Esophagus muscularis mucosa (tissue), 4 donors: Measurements from ENCODE around the gene DEPDC5. TPM values are rescaled to one million over a fixed set of nuclear protein-coding genes. Genes with fewer than 3 reads are reported as not detected.

Experiments
- DNase-seq: peaks from one replicate; pipeline ENCODE4 v3.0.0-alpha.2; 2017; ENCODE audit errors: extremely low spot score
- H3K27ac ChIP-seq, 4 donors: fragments of 200-600 bp; sonication (generic); replicated peaks in 1 of 4; 1 replicate in 3 of 4; 2 replicates in 1 of 4; pipeline ENCODE4 v1.5.1; 2016 to 2019; ENCODE audit warnings: mild to moderate bottlenecking in 1 of 4
- H3K27me3 ChIP-seq, 4 donors: fragments of 200-600 bp; sonication (generic); one replicate each; pipeline versions ENCODE4 v1.5.1 to v1.6.0; 2016 to 2019
- H3K36me3 ChIP-seq, 4 donors: fragments of 200-600 bp; sonication (generic); one replicate each; pipeline ENCODE4 v1.5.1; 2016 to 2019
- H3K4me1 ChIP-seq, 4 donors: fragments of 200-600 bp; sonication (generic); one replicate each; pipeline ENCODE4 v1.5.1; 2016 to 2019
- H3K4me3 ChIP-seq, 4 donors: fragments of 200-600 bp; sonication (generic); 1 replicate in 2 of 4; 2 replicates in 2 of 4; pipeline ENCODE4 v1.5.1; 2016 to 2019; ENCODE audit warnings: mild to moderate bottlenecking in 4 of 4, moderate library complexity in 1 of 4
- H3K9me3 ChIP-seq, 4 donors: fragments of 200-600 bp; sonication (generic); 1 replicate in 3 of 4; 2 replicates in 1 of 4; pipeline ENCODE4 v1.5.1; 2016 to 2019
- EP300 ChIP-seq: sonication (generic); formaldehyde crosslinking; IDR thresholded peaks from one replicate; pipeline ENCODE4 v1.6.1; 2017; ENCODE audit warnings: antibody characterized with exemption
- POLR2A ChIP-seq: fragments of 450-650 bp; IDR thresholded peaks from one replicate; pipeline ENCODE4 v1.6.1; 2017; ENCODE audit warnings: antibody characterized with exemption, moderate library complexity, mild to moderate bottlenecking, low read depth
- POLR2AphosphoS5 ChIP-seq, 2 donors: sonication (generic); formaldehyde crosslinking; IDR thresholded peaks; one replicate each; pipeline ENCODE4 v1.6.1; 2017; ENCODE audit warnings: antibody characterized with exemption in 2 of 2
- WGBS: methylation state at CpG from one replicate; pipeline ENCODE4 v1.1.5; 2018; 5-methylcytosine and 5-hydroxymethylcytosine counted together
- intact Hi-C: fragments of 100-400 bp; cut with DNase I; formaldehyde crosslinking; loops from one replicate; pipeline ENCODE4 v1.15.1; 2023
- total RNA-seq, 4 donors: library from RNA; depleted of rRNA; stranded (reverse); fragments of >200 nt; gene quantifications; one replicate each; pipeline versions ENCODE4 v1.1.0 to v1.2.1, GENCODE V29; 2016
- TF ChIP-seq, protein P1 (sequence below), 3 experiments: fragments of 200-600 bp in 2 of 3; fragments of 450-650 bp in 1 of 3; sonication (generic) in 2 of 3; IDR thresholded peaks; one replicate each; pipeline ENCODE4 v1.5.1; 2017 to 2019; ENCODE audit warnings: antibody characterized with exemption in 3 of 3, mild to moderate bottlenecking in 2 of 3, moderate library complexity in 1 of 3

The DEPDC5 gene
- total RNA-seq, 4 donors from 2014 or later: 7.3 to 15.8 (median 12.6) TPM

DNA sequence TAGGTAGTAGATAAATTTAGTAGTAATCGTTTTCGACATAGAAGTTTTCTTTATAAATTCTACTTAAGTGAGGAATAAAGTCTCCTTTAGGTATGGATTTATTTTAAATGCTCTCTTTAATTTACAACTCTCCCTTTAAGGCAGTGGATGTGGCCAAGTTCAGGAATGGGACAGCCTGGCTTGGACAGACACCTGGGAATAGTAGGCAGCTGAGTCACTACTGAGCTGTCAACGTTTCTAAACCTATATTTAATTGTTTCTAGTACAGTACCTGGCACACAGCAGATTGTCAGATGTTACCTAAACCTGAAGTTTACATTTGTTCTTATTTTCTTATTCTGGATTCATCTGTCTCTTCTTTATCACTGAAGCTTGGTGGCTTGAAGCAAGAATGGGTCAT, 85.1 kb downstream of the DEPDC5 start:
- Histone ChIP-seq H3K4me3 (no peak overlapping the region), H3K4me1 (peaks cover 0 to 10% (median 10%) of the 10 kb centered on the region in 4 donors), H3K9me3 (no peaks in the 10 kb centered on the region), H3K27me3 (no peaks in the 10 kb centered on the region), H3K36me3 (peaks cover 5 to 89% (median 79%) of the 10 kb centered on the region in 4 donors), H3K27ac (no peak overlapping the region)
- DNase-seq: no peak
- WGBS: 75% methylated on average over 3 of the region's 3 CpGs
- TF ChIP-seq, protein P1, sequence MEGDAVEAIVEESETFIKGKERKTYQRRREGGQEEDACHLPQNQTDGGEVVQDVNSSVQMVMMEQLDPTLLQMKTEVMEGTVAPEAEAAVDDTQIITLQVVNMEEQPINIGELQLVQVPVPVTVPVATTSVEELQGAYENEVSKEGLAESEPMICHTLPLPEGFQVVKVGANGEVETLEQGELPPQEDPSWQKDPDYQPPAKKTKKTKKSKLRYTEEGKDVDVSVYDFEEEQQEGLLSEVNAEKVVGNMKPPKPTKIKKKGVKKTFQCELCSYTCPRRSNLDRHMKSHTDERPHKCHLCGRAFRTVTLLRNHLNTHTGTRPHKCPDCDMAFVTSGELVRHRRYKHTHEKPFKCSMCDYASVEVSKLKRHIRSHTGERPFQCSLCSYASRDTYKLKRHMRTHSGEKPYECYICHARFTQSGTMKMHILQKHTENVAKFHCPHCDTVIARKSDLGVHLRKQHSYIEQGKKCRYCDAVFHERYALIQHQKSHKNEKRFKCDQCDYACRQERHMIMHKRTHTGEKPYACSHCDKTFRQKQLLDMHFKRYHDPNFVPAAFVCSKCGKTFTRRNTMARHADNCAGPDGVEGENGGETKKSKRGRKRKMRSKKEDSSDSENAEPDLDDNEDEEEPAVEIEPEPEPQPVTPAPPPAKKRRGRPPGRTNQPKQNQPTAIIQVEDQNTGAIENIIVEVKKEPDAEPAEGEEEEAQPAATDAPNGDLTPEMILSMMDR (IDR thresholded peaks at IDR 0.05): no peak
- no peak for TF ChIP-seq POLR2AphosphoS5 (IDR thresholded peaks at IDR 0.05)
- no peak for TF ChIP-seq POLR2A
- no peak for TF ChIP-seq EP300
- intact Hi-C loops: no loop called here

DNA sequence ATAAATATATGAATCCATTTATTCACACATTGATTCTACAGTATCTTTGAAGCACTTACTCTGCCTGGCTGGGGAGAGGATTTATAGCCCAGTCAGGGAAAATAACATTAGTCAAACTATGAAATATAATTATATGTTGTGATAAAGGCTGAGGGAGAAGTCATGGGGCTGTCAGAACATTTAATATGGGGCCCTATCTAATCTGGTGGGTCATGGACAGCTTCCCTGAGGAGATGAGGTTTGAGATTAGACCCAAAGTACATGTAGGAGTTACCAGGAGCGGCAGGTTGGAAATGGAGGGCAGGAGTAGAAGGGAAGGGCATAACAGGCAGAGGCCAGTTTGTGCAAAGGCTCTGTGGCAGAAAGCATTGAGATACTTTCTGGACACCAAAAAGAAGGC, 86.2 kb downstream of the DEPDC5 start:
- Histone ChIP-seq H3K27ac (no peak overlapping the region), H3K4me1 (peaks cover 0 to 10% (median 10%) of the 10 kb centered on the region in 4 donors), H3K9me3 (no peaks in the 10 kb centered on the region), H3K4me3 (no peak overlapping the region), H3K36me3 (peaks cover 10 to 90% (median 82%) of the 10 kb centered on the region in 4 donors), H3K27me3 (no peaks in the 10 kb centered on the region)
- DNase-seq: no peak
- no peak for TF ChIP-seq EP300
- TF ChIP-seq, protein P1 (IDR thresholded peaks at IDR 0.05): no peak
- TF ChIP-seq POLR2AphosphoS5 (IDR thresholded peaks at IDR 0.05): no peak
- TF ChIP-seq POLR2A: no peak
- intact Hi-C loops: no loop called here
- WGBS: 100% methylated on average over 1 of the region's 1 CpG

DNA sequence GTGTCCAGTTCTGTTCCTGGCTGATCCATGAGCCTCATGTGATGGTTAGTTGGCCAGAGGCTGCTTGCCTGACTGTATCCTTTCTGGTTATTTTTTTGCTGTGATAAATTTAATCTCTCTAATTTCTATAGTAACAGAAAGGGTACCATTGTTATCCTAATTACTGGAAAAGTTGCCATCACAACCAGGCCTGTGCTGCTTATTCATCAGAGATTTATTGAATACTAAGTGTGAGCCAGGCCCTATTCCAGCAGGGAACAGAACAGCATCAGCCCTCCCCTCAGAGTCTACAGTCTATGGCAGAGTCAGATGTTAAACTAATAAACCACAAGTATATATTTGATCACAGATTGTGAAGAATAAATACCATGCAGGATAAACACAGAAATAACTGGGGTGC, 86.8 kb downstream of the DEPDC5 start:
- Histone ChIP-seq H3K9me3 (no peaks in the 10 kb centered on the region), H3K27ac (peak overlapping the region in 1 of 4 donors; percentile 41), H3K4me3 (no peak overlapping the region), H3K27me3 (no peaks in the 10 kb centered on the region), H3K4me1 (peaks cover 0 to 10% (median 10%) of the 10 kb centered on the region in 4 donors), H3K36me3 (peaks cover 16 to 90% (median 82%) of the 10 kb centered on the region in 4 donors)
- no peak for DNase-seq
- intact Hi-C loops: no loop called here
- TF ChIP-seq POLR2A (no peak), POLR2AphosphoS5 (IDR thresholded peaks at IDR 0.05) (no peak), EP300 (no peak)
- TF ChIP-seq, protein P1 (IDR thresholded peaks at IDR 0.05): no peak

DNA sequence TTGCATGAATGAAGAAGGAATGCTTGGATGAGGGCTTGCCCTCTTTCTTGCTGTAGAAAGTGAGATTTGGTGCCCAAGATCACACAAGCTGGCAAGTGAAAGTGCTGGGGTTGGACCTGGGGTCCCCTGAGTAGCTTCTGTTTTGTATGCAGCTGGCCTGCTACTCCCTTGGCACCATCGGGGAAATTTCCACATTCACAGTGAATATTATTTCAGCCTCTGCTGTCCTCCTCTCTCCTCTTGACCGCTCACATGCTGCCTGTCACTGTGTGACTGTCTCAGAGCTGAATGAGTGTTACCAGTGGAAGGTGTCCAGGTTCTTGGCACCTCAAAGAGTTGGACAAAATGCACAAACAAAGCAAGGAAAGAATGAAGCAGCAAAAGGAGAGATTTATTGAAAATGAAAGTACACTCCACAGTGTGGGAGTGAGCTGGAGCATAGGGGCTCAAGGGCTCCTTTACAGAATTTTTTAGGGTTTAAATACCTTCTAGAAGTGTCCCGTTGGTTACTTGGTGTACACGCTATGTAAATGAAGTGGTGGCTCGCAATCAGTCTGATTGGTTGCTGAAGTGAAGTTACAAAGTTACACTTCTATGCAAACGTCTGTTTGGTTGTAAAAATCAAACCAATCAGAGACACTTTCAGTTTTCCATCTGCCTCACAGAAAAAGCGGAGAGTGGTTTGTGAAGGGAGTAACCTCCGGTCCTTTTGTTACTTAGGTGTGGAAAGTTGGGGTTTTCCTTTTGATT, 87.4 kb downstream of the DEPDC5 start:
- H3K36me3 ChIP-seq: peaks cover 20 to 91% (median 82%) of the 10 kb centered on the region in 4 donors
- H3K4me3 ChIP-seq: peak overlapping the region; percentile 20 to 32 (median 24)
- peaks cover 0 to 10% (median 10%) of the 10 kb centered on the region in 4 donors for H3K4me1 ChIP-seq
- TF ChIP-seq EP300 (no peak), POLR2AphosphoS5 (IDR thresholded peaks at IDR 0.05) (no peak), POLR2A (no peak)
- TF ChIP-seq, protein P1 (IDR thresholded peaks at IDR 0.05): no peak
- no peak for DNase-seq
- H3K27me3 ChIP-seq: no peaks in the 10 kb centered on the region
- intact Hi-C loops: no loop called here
- H3K9me3 ChIP-seq: no peaks in the 10 kb centered on the region
- peak overlapping the region; percentile 26 to 45 (median 38) for H3K27ac ChIP-seq
- WGBS: 68% methylated on average over 7 of the region's 8 CpGs

DNA sequence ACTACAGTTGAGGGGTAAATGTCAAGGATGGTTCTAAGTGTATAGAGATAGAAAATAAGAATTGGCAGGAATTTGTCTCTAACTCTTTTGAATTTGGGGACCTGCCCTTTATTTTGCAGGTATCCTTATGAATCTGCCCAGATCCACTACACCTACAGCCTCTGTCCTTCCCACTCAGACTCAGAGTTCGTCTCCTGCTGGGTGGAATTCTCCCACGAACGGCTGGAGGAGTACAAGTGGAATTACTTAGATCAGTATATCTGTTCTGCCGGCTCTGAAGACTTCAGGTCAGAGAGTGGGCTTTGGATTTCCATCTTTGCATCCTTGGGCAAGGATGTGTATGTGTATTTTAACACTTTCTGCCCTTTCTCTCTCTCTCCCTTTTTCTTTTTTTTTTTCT, 89.7 kb downstream of the DEPDC5 start:
- Histone ChIP-seq H3K27me3 (no peaks in the 10 kb centered on the region), H3K9me3 (no peaks in the 10 kb centered on the region), H3K4me3 (no peak overlapping the region), H3K36me3 (peaks cover 37 to 92% (median 82%) of the 10 kb centered on the region in 4 donors), H3K27ac (no peak overlapping the region), H3K4me1 (peaks cover 0 to 10% (median 10%) of the 10 kb centered on the region in 4 donors)
- intact Hi-C loops: no loop called here
- no peak for TF ChIP-seq EP300
- TF ChIP-seq, protein P1 (IDR thresholded peaks at IDR 0.05): no peak
- no peak for TF ChIP-seq POLR2A
- no peak for TF ChIP-seq POLR2AphosphoS5 (IDR thresholded peaks at IDR 0.05)
- DNase-seq: no peak
- 90% methylated on average over 4 of the region's 4 CpGs for WGBS
